HepG2 (cell line): ENCODE data around the gene ZNF23.

ENCODE experiments used
- ESRRA ChIP-seq: sonication (generic); formaldehyde crosslinking; IDR thresholded peaks from 2 replicates; pipeline ENCODE4 v1.5.1; 2020; ENCODE audit warnings: mild to moderate bottlenecking, low read depth, missing genetic modification reagents
- GTF2F1 ChIP-seq: fragments of 150-350 bp; IDR thresholded peaks from 2 replicates; pipeline ENCODE4 v1.6.1; 2014; ENCODE audit warnings: low read length
- NR1H2 ChIP-seq: sonication (generic); formaldehyde crosslinking; IDR thresholded peaks from 2 replicates; pipeline ENCODE4 v1.8.1; 2022; ENCODE audit warnings: low read depth, missing genetic modification reagents, borderline replicate concordance
- ZBTB20 ChIP-seq: sonication (generic); formaldehyde crosslinking; IDR thresholded peaks from 2 replicates; pipeline ENCODE4 v1.8.1; 2023; ENCODE audit warnings: missing genetic modification reagents, low read depth, mild to moderate bottlenecking, borderline replicate concordance
- TF ChIP-seq, protein P1 (sequence below): sonication (generic); formaldehyde crosslinking; IDR thresholded peaks from 2 replicates; pipeline ENCODE4 v1.5.0; 2020; ENCODE audit warnings: missing genetic modification reagents, mild to moderate bottlenecking, borderline replicate concordance
- TF ChIP-seq, protein P2 (sequence below): sonication (generic); formaldehyde crosslinking; IDR thresholded peaks from 2 replicates; pipeline ENCODE4 v1.5.0; 2020; ENCODE audit warnings: mild to moderate bottlenecking, missing genetic modification reagents, moderate library complexity

DNA sequence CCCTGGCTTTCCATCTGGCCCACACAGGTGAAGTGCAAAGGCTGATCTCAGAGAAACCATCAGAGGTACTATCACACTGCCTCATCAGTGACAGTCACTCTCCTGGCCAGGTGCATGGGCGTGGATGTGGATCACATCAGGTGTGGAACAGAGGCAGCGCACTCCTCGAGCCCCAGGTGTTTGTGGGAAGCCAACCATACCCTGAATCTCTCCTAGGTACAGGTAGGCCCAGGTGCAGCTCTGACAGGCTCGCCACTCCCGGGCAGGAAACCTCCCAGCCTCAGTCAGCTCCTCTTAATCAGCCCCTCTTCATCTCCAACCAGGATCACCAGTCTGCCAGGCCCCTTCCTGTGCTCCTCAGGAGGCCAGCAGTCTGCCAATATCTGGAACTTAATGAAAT lies 51.9 kb downstream of the ZNF23 start:
- TF ChIP-seq ESRRA (CRISPR knock-in tag) (no peak), NR1H2 (CRISPR knock-in tag) (no peak), GTF2F1 (no peak), ZBTB20 (CRISPR knock-in tag) (no peak)
- TF ChIP-seq, protein P1, sequence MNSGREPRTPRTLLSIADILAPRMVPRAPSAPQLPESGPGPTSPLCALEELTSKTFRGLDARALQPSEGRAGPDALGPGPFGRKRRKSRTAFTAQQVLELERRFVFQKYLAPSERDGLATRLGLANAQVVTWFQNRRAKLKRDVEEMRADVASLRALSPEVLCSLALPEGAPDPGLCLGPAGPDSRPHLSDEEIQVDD (CRISPR knock-in tag), result no peak
- TF ChIP-seq, protein P2, sequence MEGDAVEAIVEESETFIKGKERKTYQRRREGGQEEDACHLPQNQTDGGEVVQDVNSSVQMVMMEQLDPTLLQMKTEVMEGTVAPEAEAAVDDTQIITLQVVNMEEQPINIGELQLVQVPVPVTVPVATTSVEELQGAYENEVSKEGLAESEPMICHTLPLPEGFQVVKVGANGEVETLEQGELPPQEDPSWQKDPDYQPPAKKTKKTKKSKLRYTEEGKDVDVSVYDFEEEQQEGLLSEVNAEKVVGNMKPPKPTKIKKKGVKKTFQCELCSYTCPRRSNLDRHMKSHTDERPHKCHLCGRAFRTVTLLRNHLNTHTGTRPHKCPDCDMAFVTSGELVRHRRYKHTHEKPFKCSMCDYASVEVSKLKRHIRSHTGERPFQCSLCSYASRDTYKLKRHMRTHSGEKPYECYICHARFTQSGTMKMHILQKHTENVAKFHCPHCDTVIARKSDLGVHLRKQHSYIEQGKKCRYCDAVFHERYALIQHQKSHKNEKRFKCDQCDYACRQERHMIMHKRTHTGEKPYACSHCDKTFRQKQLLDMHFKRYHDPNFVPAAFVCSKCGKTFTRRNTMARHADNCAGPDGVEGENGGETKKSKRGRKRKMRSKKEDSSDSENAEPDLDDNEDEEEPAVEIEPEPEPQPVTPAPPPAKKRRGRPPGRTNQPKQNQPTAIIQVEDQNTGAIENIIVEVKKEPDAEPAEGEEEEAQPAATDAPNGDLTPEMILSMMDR, result no peak
